OCI-LY1 (cell line): ENCODE measurements around the gene RIMBP3C.
"Not testable (repeated sequence)": the region's sequence is repeated elsewhere in the genome, so short reads cannot be mapped to it uniquely, and the experiment has no call there.

ENCODE experiments used
- H2AFZ ChIP-seq: fragments of 200-600 bp; sonication (generic), shearing (Covaris generic); 2 replicates; pipeline ENCODE4 v1.6.0; 2014; ENCODE audit warnings: antibody characterized with exemption, mild to moderate bottlenecking, low read length
- H3F3A ChIP-seq: fragments of 200-600 bp; sonication (generic), shearing (Covaris generic); 2 replicates; pipeline ENCODE4 v1.6.0; 2014; ENCODE audit warnings: mild to moderate bottlenecking, antibody characterized with exemption, low read length, moderate library complexity; ENCODE audit not compliant: insufficient read depth
- H3K27ac ChIP-seq: fragments of 200-600 bp; sonication (generic); 2 replicates; pipeline ENCODE4 v1.5.1; 2014; ENCODE audit warnings: low read length, mixed run types, mild to moderate bottlenecking, low read depth; ENCODE audit not compliant: poor library complexity, severe bottlenecking
- H3K27me3 ChIP-seq: fragments of 200-600 bp; sonication (generic); 2 replicates; pipeline ENCODE4 v1.6.0; 2014; ENCODE audit warnings: antibody characterized with exemption, mild to moderate bottlenecking, low read length, moderate library complexity; ENCODE audit not compliant: insufficient read depth
- H3K36me3 ChIP-seq: fragments of 200-600 bp; sonication (generic); 2 replicates; pipeline ENCODE4 v1.6.1; 2014; ENCODE audit warnings: mild to moderate bottlenecking, antibody characterized with exemption, low read length, moderate library complexity, mixed read lengths; ENCODE audit not compliant: insufficient read depth
- H3K4me1 ChIP-seq: fragments of 200-600 bp; sonication (generic); 2 replicates; pipeline ENCODE4 v1.5.1; 2014; ENCODE audit warnings: mild to moderate bottlenecking, low read length, moderate library complexity; ENCODE audit not compliant: insufficient read depth, severe bottlenecking
- H3K4me2 ChIP-seq: fragments of 200-600 bp; sonication (generic), shearing (Covaris generic); 2 replicates; pipeline ENCODE4 v1.6.1; 2014; ENCODE audit warnings: low read length
- H3K4me3 ChIP-seq: fragments of 200-600 bp; sonication (generic); 2 replicates; pipeline ENCODE4 v1.5.1; 2014; ENCODE audit warnings: low read length, low read depth, mild to moderate bottlenecking, mixed read lengths; ENCODE audit not compliant: poor library complexity, severe bottlenecking
- H3K79me2 ChIP-seq: fragments of 200-600 bp; shearing (Covaris generic); 2 replicates; pipeline ENCODE4 v1.6.1; 2016; ENCODE audit warnings: mixed run types, low read length, mixed read lengths; ENCODE audit not compliant: insufficient read depth
- H3K9ac ChIP-seq: fragments of 200-600 bp; sonication (generic), shearing (Covaris generic); 2 replicates; pipeline ENCODE4 v1.6.1; 2014; ENCODE audit warnings: mild to moderate bottlenecking, low read length, mixed read lengths
- H3K9me2 ChIP-seq: fragments of 200-600 bp; sonication (generic), shearing (Covaris generic); 2 replicates; pipeline ENCODE4 v1.6.1; 2014; ENCODE audit warnings: low read depth, mild to moderate bottlenecking, low read length, mixed read lengths
- H3K9me3 ChIP-seq: fragments of 200-600 bp; shearing (Covaris generic); 2 replicates; pipeline ENCODE4 v1.6.1; 2014; ENCODE audit warnings: low read length, mixed read lengths
- H4K20me1 ChIP-seq: fragments of 200-600 bp; sonication (generic), shearing (Covaris generic); 2 replicates; pipeline ENCODE4 v1.6.0; 2016; ENCODE audit warnings: mild to moderate bottlenecking, low read length; ENCODE audit not compliant: insufficient read depth

RIMBP3C gene

GRCh38 chr22:21515234-21515633 is 36.0 kb downstream of the RIMBP3C start:
- H3K27me3 ChIP-seq, H3K9me3 ChIP-seq, H3F3A ChIP-seq, H3K4me3 ChIP-seq, H3K9ac ChIP-seq, H3K4me1 ChIP-seq, H2AFZ ChIP-seq, H3K36me3 ChIP-seq, H3K79me2 ChIP-seq, H3K27ac ChIP-seq, H3K9me2 ChIP-seq, H4K20me1 ChIP-seq, H3K4me2 ChIP-seq: not testable (repeated sequence)

- H3K27ac ChIP-seq, H3K4me3 ChIP-seq, H3K9ac ChIP-seq, H3K27me3 ChIP-seq, H3K9me2 ChIP-seq, H3K9me3 ChIP-seq, H3K4me1 ChIP-seq, H3K36me3 ChIP-seq, H2AFZ ChIP-seq, H3F3A ChIP-seq, H3K4me2 ChIP-seq, H3K79me2 ChIP-seq, H4K20me1 ChIP-seq: not testable (repeated sequence)
These were observed 37.1 kb downstream of the RIMBP3C start for GRCh38 chr22:21514117-21514516.

GRCh38 chr22:21512022-21512421 is 39.2 kb downstream of the RIMBP3C start:
- not testable (repeated sequence) for H3K79me2 ChIP-seq, H3K9ac ChIP-seq, H3K27ac ChIP-seq, H3K36me3 ChIP-seq, H3K9me3 ChIP-seq, H3F3A ChIP-seq, H3K4me1 ChIP-seq, H4K20me1 ChIP-seq, H3K27me3 ChIP-seq, H2AFZ ChIP-seq, H3K9me2 ChIP-seq, H3K4me3 ChIP-seq, H3K4me2 ChIP-seq

GRCh38 chr22:21510397-21510796 is 40.9 kb downstream of the RIMBP3C start:
- H2AFZ ChIP-seq, H3K4me1 ChIP-seq, H3K9me2 ChIP-seq, H3K4me3 ChIP-seq, H3K9me3 ChIP-seq, H3K36me3 ChIP-seq, H3F3A ChIP-seq, H3K4me2 ChIP-seq, H3K27me3 ChIP-seq, H3K79me2 ChIP-seq, H3K9ac ChIP-seq, H4K20me1 ChIP-seq, H3K27ac ChIP-seq: not testable (repeated sequence)

- not testable (repeated sequence) for H3K9me2 ChIP-seq, H3K79me2 ChIP-seq, H3K27ac ChIP-seq, H3K27me3 ChIP-seq, H3F3A ChIP-seq, H3K36me3 ChIP-seq, H3K4me3 ChIP-seq, H3K4me1 ChIP-seq, H4K20me1 ChIP-seq, H2AFZ ChIP-seq, H3K9me3 ChIP-seq, H3K4me2 ChIP-seq, H3K9ac ChIP-seq
These were observed 51.4 kb downstream of the RIMBP3C start for GRCh38 chr22:21499623-21500506.

- H3K4me3 ChIP-seq, H3K27me3 ChIP-seq, H3K79me2 ChIP-seq, H3K9me3 ChIP-seq, H3F3A ChIP-seq, H3K4me1 ChIP-seq, H2AFZ ChIP-seq, H3K9ac ChIP-seq, H3K9me2 ChIP-seq, H4K20me1 ChIP-seq, H3K4me2 ChIP-seq, H3K27ac ChIP-seq, H3K36me3 ChIP-seq: not testable (repeated sequence)
These were observed 52.8 kb downstream of the RIMBP3C start for GRCh38 chr22:21498489-21498888.

GRCh38 chr22:21497984-21498383 is 53.3 kb downstream of the RIMBP3C start:
- H3K9ac ChIP-seq, H3K79me2 ChIP-seq, H2AFZ ChIP-seq, H4K20me1 ChIP-seq, H3K4me1 ChIP-seq, H3K4me2 ChIP-seq, H3K27ac ChIP-seq, H3K4me3 ChIP-seq, H3K9me3 ChIP-seq, H3F3A ChIP-seq, H3K36me3 ChIP-seq, H3K9me2 ChIP-seq, H3K27me3 ChIP-seq: not testable (repeated sequence)
